HEK293 (cell line): Measurements from ENCODE around the gene CS.

Experiments
- GFI1B ChIP-seq: fragments of 450-650 bp; formaldehyde crosslinking; IDR thresholded peaks from 2 replicates; pipeline ENCODE4 v1.5.1; 2016; ENCODE audit warnings: missing biosample characterization, missing genetic modification characterization
- GLIS1 ChIP-seq: fragments of 450-650 bp; formaldehyde crosslinking; IDR thresholded peaks from 2 replicates; pipeline ENCODE4 v1.5.1; 2016; ENCODE audit warnings: missing biosample characterization, missing genetic modification characterization
- HIC1 ChIP-seq: fragments of 450-650 bp; formaldehyde crosslinking; IDR thresholded peaks from 2 replicates; pipeline ENCODE4 v1.5.1; 2016; ENCODE audit warnings: missing biosample characterization, missing genetic modification characterization
- KLF16 ChIP-seq: fragments of 450-650 bp; formaldehyde crosslinking; IDR thresholded peaks from 2 replicates; pipeline ENCODE4 v1.5.1; 2017; ENCODE audit warnings: missing biosample characterization, missing genetic modification characterization
- OVOL3 ChIP-seq: fragments of 450-650 bp; formaldehyde crosslinking; IDR thresholded peaks from 2 replicates; pipeline ENCODE4 v1.5.1; 2016; ENCODE audit warnings: missing biosample characterization, missing genetic modification characterization
- SCRT2 ChIP-seq: fragments of 450-650 bp; formaldehyde crosslinking; IDR thresholded peaks from 2 replicates; pipeline ENCODE4 v1.5.1; 2016; ENCODE audit warnings: missing biosample characterization, missing genetic modification characterization
- ZBTB6 ChIP-seq: fragments of 450-650 bp; formaldehyde crosslinking; IDR thresholded peaks from 2 replicates; pipeline ENCODE4 v1.5.1; 2017; ENCODE audit warnings: missing biosample characterization, missing genetic modification characterization
- ZEB2 ChIP-seq: fragments of 450-650 bp; formaldehyde crosslinking; IDR thresholded peaks from 2 replicates; pipeline ENCODE4 v1.5.1; 2016; ENCODE audit warnings: missing biosample characterization, missing genetic modification characterization
- ZFP41 ChIP-seq: fragments of 450-650 bp; formaldehyde crosslinking; IDR thresholded peaks from 2 replicates; pipeline ENCODE4 v1.5.1; 2016; ENCODE audit warnings: missing biosample characterization, missing genetic modification characterization, borderline replicate concordance
- ZNF10 ChIP-seq: fragments of 450-650 bp; formaldehyde crosslinking; IDR thresholded peaks from 2 replicates; pipeline ENCODE4 v1.5.1; 2017; ENCODE audit warnings: missing biosample characterization, missing genetic modification characterization
- ZNF138 ChIP-seq: fragments of 450-650 bp; formaldehyde crosslinking; IDR thresholded peaks from 2 replicates; pipeline ENCODE4 v1.5.1; 2016; ENCODE audit warnings: missing biosample characterization, missing genetic modification characterization, borderline replicate concordance
- ZNF155 ChIP-seq: fragments of 450-650 bp; formaldehyde crosslinking; IDR thresholded peaks from 2 replicates; pipeline ENCODE4 v1.5.1; 2016; ENCODE audit warnings: missing biosample characterization, missing genetic modification characterization
- ZNF274 ChIP-seq, 2 experiments: fragments of 200-500 bp in 1 of 2; fragments of 450-650 bp in 1 of 2; sonication (Bioruptor generic) in 1 of 2; formaldehyde crosslinking in 1 of 2; IDR thresholded peaks; 2 replicates each; pipeline versions ENCODE4 v1.5.1 to v1.6.1; 2014 to 2016; ENCODE audit warnings: borderline replicate concordance in 1 of 2, inconsistent platforms in 1 of 2, low read length in 1 of 2, missing biosample characterization in 1 of 2, missing genetic modification characterization in 1 of 2
- ZNF311 ChIP-seq: fragments of 450-650 bp; formaldehyde crosslinking; IDR thresholded peaks from 2 replicates; pipeline ENCODE4 v1.5.1; 2017; ENCODE audit warnings: missing biosample characterization, missing genetic modification characterization, borderline replicate concordance
- ZNF510 ChIP-seq: fragments of 450-650 bp; formaldehyde crosslinking; IDR thresholded peaks from 2 replicates; pipeline ENCODE4 v1.5.1; 2018; ENCODE audit warnings: mild to moderate bottlenecking, missing genetic modification characterization, missing biosample characterization; ENCODE audit not compliant: insufficient replicate concordance
- ZNF555 ChIP-seq: fragments of 450-650 bp; formaldehyde crosslinking; conservative IDR thresholded peaks from 2 replicates; pipeline ENCODE4 v1.5.1; 2017; ENCODE audit warnings: missing biosample characterization, mild to moderate bottlenecking, missing genetic modification characterization, inconsistent platforms
- ZNF558 ChIP-seq: fragments of 450-650 bp; formaldehyde crosslinking; IDR thresholded peaks from 2 replicates; pipeline ENCODE4 v1.5.1; 2016; ENCODE audit warnings: missing biosample characterization, missing genetic modification characterization
- ZSCAN5A ChIP-seq: fragments of 450-650 bp; formaldehyde crosslinking; IDR thresholded peaks from 2 replicates; pipeline ENCODE4 v1.5.1; 2016; ENCODE audit warnings: missing biosample characterization, missing genetic modification characterization
- TF ChIP-seq, protein P1 (sequence below): fragments of 450-650 bp; formaldehyde crosslinking; IDR thresholded peaks from 2 replicates; pipeline ENCODE4 v1.5.1; 2016; ENCODE audit warnings: missing biosample characterization, missing genetic modification characterization
- TF ChIP-seq, protein P2 (sequence below): fragments of 450-650 bp; formaldehyde crosslinking; IDR thresholded peaks from 2 replicates; pipeline ENCODE4 v1.5.1; 2016; ENCODE audit warnings: missing biosample characterization, missing genetic modification characterization, borderline replicate concordance
- TF ChIP-seq, protein P3 (sequence below): fragments of 450-650 bp; formaldehyde crosslinking; IDR thresholded peaks from 2 replicates; pipeline ENCODE4 v1.5.1; 2016; ENCODE audit warnings: missing biosample characterization, missing genetic modification characterization
- TF ChIP-seq, protein P4 (sequence below): fragments of 450-650 bp; formaldehyde crosslinking; IDR thresholded peaks from 2 replicates; pipeline ENCODE4 v1.5.1; 2017; ENCODE audit warnings: missing biosample characterization, missing genetic modification characterization

The CS gene

GRCh38 chr12:56333197-56333678, 33.1 kb upstream of the CS start (continued):
- TF ChIP-seq, protein P1, sequence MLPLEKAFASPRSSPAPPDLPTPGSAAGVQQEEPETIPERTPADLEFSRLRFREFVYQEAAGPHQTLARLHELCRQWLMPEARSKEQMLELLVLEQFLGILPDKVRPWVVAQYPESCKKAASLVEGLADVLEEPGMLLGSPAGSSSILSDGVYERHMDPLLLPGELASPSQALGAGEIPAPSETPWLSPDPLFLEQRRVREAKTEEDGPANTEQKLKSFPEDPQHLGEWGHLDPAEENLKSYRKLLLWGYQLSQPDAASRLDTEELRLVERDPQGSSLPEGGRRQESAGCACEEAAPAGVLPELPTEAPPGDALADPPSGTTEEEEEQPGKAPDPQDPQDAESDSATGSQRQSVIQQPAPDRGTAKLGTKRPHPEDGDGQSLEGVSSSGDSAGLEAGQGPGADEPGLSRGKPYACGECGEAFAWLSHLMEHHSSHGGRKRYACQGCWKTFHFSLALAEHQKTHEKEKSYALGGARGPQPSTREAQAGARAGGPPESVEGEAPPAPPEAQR, result no peak
- TF ChIP-seq SCRT2 (tag by site-specific recombination) (peak; percentile 61), KLF16 (tag by site-specific recombination) (no peak), ZNF138 (no peak), ZNF311 (tag by site-specific recombination) (no peak), ZNF10 (tag by site-specific recombination) (peak; percentile 98), ZFP41 (tag by site-specific recombination) (no peak), GLIS1 (tag by site-specific recombination) (no peak), ZSCAN5A (tag by site-specific recombination) (no peak), ZBTB6 (no peak), GFI1B (tag by site-specific recombination) (no peak), HIC1 (tag by site-specific recombination) (0 out of 2 replicates have a peak, but pooled peaks have one; percentile 27), OVOL3 (tag by site-specific recombination) (no peak), ZNF510 (tag by site-specific recombination) (no peak), ZNF558 (tag by site-specific recombination) (no peak), ZNF274 (IDR thresholded peaks at IDR 0.05; ENCODE audit: low read length) (no peak), ZNF274 (tag by site-specific recombination; IDR thresholded peaks at IDR 0.05; ENCODE audit: borderline replicate concordance) (no peak), ZEB2 (tag by site-specific recombination) (no peak), ZNF555 (no peak), ZNF155 (tag by site-specific recombination) (no peak)
- TF ChIP-seq, protein P2, sequence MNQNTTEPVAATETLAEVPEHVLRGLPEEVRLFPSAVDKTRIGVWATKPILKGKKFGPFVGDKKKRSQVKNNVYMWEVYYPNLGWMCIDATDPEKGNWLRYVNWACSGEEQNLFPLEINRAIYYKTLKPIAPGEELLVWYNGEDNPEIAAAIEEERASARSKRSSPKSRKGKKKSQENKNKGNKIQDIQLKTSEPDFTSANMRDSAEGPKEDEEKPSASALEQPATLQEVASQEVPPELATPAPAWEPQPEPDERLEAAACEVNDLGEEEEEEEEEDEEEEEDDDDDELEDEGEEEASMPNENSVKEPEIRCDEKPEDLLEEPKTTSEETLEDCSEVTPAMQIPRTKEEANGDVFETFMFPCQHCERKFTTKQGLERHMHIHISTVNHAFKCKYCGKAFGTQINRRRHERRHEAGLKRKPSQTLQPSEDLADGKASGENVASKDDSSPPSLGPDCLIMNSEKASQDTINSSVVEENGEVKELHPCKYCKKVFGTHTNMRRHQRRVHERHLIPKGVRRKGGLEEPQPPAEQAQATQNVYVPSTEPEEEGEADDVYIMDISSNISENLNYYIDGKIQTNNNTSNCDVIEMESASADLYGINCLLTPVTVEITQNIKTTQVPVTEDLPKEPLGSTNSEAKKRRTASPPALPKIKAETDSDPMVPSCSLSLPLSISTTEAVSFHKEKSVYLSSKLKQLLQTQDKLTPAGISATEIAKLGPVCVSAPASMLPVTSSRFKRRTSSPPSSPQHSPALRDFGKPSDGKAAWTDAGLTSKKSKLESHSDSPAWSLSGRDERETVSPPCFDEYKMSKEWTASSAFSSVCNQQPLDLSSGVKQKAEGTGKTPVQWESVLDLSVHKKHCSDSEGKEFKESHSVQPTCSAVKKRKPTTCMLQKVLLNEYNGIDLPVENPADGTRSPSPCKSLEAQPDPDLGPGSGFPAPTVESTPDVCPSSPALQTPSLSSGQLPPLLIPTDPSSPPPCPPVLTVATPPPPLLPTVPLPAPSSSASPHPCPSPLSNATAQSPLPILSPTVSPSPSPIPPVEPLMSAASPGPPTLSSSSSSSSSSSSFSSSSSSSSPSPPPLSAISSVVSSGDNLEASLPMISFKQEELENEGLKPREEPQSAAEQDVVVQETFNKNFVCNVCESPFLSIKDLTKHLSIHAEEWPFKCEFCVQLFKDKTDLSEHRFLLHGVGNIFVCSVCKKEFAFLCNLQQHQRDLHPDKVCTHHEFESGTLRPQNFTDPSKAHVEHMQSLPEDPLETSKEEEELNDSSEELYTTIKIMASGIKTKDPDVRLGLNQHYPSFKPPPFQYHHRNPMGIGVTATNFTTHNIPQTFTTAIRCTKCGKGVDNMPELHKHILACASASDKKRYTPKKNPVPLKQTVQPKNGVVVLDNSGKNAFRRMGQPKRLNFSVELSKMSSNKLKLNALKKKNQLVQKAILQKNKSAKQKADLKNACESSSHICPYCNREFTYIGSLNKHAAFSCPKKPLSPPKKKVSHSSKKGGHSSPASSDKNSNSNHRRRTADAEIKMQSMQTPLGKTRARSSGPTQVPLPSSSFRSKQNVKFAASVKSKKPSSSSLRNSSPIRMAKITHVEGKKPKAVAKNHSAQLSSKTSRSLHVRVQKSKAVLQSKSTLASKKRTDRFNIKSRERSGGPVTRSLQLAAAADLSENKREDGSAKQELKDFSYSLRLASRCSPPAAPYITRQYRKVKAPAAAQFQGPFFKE (tag by site-specific recombination), result no peak
- TF ChIP-seq, protein P3, sequence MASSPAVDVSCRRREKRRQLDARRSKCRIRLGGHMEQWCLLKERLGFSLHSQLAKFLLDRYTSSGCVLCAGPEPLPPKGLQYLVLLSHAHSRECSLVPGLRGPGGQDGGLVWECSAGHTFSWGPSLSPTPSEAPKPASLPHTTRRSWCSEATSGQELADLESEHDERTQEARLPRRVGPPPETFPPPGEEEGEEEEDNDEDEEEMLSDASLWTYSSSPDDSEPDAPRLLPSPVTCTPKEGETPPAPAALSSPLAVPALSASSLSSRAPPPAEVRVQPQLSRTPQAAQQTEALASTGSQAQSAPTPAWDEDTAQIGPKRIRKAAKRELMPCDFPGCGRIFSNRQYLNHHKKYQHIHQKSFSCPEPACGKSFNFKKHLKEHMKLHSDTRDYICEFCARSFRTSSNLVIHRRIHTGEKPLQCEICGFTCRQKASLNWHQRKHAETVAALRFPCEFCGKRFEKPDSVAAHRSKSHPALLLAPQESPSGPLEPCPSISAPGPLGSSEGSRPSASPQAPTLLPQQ (tag by site-specific recombination), result no peak
- TF ChIP-seq, protein P4, sequence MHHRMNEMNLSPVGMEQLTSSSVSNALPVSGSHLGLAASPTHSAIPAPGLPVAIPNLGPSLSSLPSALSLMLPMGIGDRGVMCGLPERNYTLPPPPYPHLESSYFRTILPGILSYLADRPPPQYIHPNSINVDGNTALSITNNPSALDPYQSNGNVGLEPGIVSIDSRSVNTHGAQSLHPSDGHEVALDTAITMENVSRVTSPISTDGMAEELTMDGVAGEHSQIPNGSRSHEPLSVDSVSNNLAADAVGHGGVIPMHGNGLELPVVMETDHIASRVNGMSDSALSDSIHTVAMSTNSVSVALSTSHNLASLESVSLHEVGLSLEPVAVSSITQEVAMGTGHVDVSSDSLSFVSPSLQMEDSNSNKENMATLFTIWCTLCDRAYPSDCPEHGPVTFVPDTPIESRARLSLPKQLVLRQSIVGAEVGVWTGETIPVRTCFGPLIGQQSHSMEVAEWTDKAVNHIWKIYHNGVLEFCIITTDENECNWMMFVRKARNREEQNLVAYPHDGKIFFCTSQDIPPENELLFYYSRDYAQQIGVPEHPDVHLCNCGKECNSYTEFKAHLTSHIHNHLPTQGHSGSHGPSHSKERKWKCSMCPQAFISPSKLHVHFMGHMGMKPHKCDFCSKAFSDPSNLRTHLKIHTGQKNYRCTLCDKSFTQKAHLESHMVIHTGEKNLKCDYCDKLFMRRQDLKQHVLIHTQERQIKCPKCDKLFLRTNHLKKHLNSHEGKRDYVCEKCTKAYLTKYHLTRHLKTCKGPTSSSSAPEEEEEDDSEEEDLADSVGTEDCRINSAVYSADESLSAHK, result peak; percentile 6; the same call in 1 of the 2 replicates
